Right atrium auricular region (tissue), 2 donors: ENCODE measurements around the gene C22orf15. TPM values are rescaled to one million over a fixed set of nuclear protein-coding genes. Genes with fewer than 3 reads are reported as not detected.

Experiments used
- DNase-seq: peaks from one replicate; pipeline ENCODE4 v3.0.0-alpha.2; 2019; ENCODE audit warnings: low spot score
- H3K27ac ChIP-seq, 2 donors: fragments of 200-600 bp; sonication (generic); 1 replicate in 1 of 2; 2 replicates in 1 of 2; pipeline ENCODE4 v1.5.1; 2016 to 2019
- H3K27me3 ChIP-seq, 2 donors: fragments of 200-600 bp; sonication (generic); one replicate each; pipeline versions ENCODE4 v1.5.1 to v1.6.0; 2017 to 2019
- H3K36me3 ChIP-seq: fragments of 200-600 bp; sonication (generic); one replicate; pipeline ENCODE4 v1.5.1; 2016
- H3K4me1 ChIP-seq, 2 donors: fragments of 200-600 bp; sonication (generic); one replicate each; pipeline versions ENCODE4 v1.5.1 to v1.6.0; 2017 to 2019
- H3K4me3 ChIP-seq, 2 donors: fragments of 200-600 bp; sonication (generic); 1 replicate in 1 of 2; 2 replicates in 1 of 2; pipeline ENCODE4 v1.5.1; 2017 to 2019; ENCODE audit warnings: mild to moderate bottlenecking in 1 of 2, moderate library complexity in 1 of 2
- H3K9me3 ChIP-seq, 2 donors: fragments of 200-600 bp; sonication (generic); one replicate each; pipeline ENCODE4 v1.5.1; 2019
- CTCF ChIP-seq, 2 donors: fragments of 200-600 bp; sonication (generic); IDR thresholded peaks; one replicate each; pipeline ENCODE4 v1.5.1; 2019; ENCODE audit warnings: antibody characterized with exemption in 2 of 2
- total RNA-seq, 2 donors: library from RNA; depleted of rRNA; stranded (reverse); fragments of >200 nt; gene quantifications; one replicate each; pipeline ENCODE4 v1.1.0, GENCODE V29; 2016

The C22orf15 gene
- total RNA-seq, 2 donors from 2014 or later, result not detected

GRCh38 chr22:23764899-23765881, 2.4 kb downstream of the C22orf15 start:
- Histone ChIP-seq H3K27me3 (no peaks in the 10 kb centered on the region), H3K9me3 (no peaks in the 10 kb centered on the region), H3K4me1 (peaks cover 0 to 54% of the 10 kb centered on the region in 2 donors), H3K36me3 (peaks cover 17% of the 10 kb centered on the region), H3K4me3 (peak overlapping the region in 1 of 2 donors; percentile 72), H3K27ac (peak overlapping the region in 1 of 2 donors; percentile 92)
- DNase-seq, result no peak
- TF ChIP-seq CTCF (IDR thresholded peaks at IDR 0.05), result no peak

- H3K4me1 ChIP-seq, result peaks cover 0 to 62% of the 10 kb centered on the region in 2 donors
- H3K36me3 ChIP-seq, result peaks cover 17% of the 10 kb centered on the region
- H3K27me3 ChIP-seq, result no peaks in the 10 kb centered on the region
- DNase-seq, result no peak
- peak overlapping the region; percentile 72 to 74 for H3K4me3 ChIP-seq
- no peaks in the 10 kb centered on the region for H3K9me3 ChIP-seq
- H3K27ac ChIP-seq, result peak overlapping the region; percentile 92 to 97
- no peak for TF ChIP-seq CTCF (IDR thresholded peaks at IDR 0.05)
Measured at GRCh38 chr22:23767303-23767672, 4.5 kb downstream of the C22orf15 start.

- TF ChIP-seq CTCF (IDR thresholded peaks at IDR 0.05), result peak; percentile 79 to 91
Measured at GRCh38 chr22:23767673-23768548, 5.1 kb downstream of the C22orf15 start, which contains the start of gene CHCHD10. Gene CHCHD10, minus strand, starts transcription at chr22:23767972. Its CDS starts 98 bp downstream, at chr22:23767874.

GRCh38 chr22:23769321-23769965, 6.7 kb downstream of the C22orf15 start:
- H3K36me3 ChIP-seq, result peaks cover 17% of the 10 kb centered on the region
- no peak for TF ChIP-seq CTCF (IDR thresholded peaks at IDR 0.05)
- peaks cover 0 to 60% of the 10 kb centered on the region in 2 donors for H3K4me1 ChIP-seq
- no peak overlapping the region for H3K4me3 ChIP-seq
- no peaks in the 10 kb centered on the region for H3K27me3 ChIP-seq
- H3K27ac ChIP-seq, result peak overlapping the region in 1 of 2 donors; percentile 97
- no peaks in the 10 kb centered on the region for H3K9me3 ChIP-seq
- DNase-seq, result no peak

More at GRCh38 chr22:23767673-23768548, 5.1 kb downstream of the C22orf15 start, which contains the start of gene CHCHD10:
- H3K27ac ChIP-seq, result peak within 1 kb of the TSS; percentile 92 to 97
- peaks cover 0 to 60% of the 10 kb centered on the region in 2 donors for H3K4me1 ChIP-seq
- H3K36me3 ChIP-seq, result peaks cover 17% of the 10 kb centered on the region
- H3K9me3 ChIP-seq, result no peaks in the 10 kb centered on the region
- H3K27me3 ChIP-seq, result no peaks in the 10 kb centered on the region
- DNase-seq, result peak; percentile 87
- peak within 1 kb of the TSS; percentile 72 to 74 for H3K4me3 ChIP-seq

- Histone ChIP-seq H3K27ac (peak overlapping the region; percentile 79 to 87), H3K9me3 (no peaks in the 10 kb centered on the region), H3K4me3 (peak overlapping the region; percentile 41 to 56), H3K36me3 (no peaks in the 10 kb centered on the region), H3K4me1 (peaks cover 0 to 56% of the 10 kb centered on the region in 2 donors), H3K27me3 (no peaks in the 10 kb centered on the region)
- no peak for TF ChIP-seq CTCF (IDR thresholded peaks at IDR 0.05)
- DNase-seq, result no peak
Measured at GRCh38 chr22:23772315-23772648, 9.5 kb downstream of the C22orf15 start.
